WERI-Rb-1 (cell line): ENCODE data around the gene LASP1NB.
A peak's percentile ranks its signal among the peaks of the same experiment; 100 is the strongest.

Experiments used
- DNase-seq: peaks from one replicate; pipeline ENCODE4 v3.0.0-alpha.2; 2020
- H3K27ac ChIP-seq: fragments of 250-450 bp; sonication (Bioruptor Pico); 2 replicates; pipeline ENCODE4 v1.5.1; 2020; ENCODE audit warnings: mild to moderate bottlenecking, moderate library complexity
- H3K27me3 ChIP-seq: fragments of 250-450 bp; sonication (Bioruptor Pico); 2 replicates; pipeline ENCODE4 v1.5.1; 2021; ENCODE audit warnings: mild to moderate bottlenecking, low read depth, moderate library complexity; ENCODE audit not compliant: insufficient read depth, severe bottlenecking
- H3K36me3 ChIP-seq: fragments of 250-450 bp; sonication (Bioruptor Pico); 2 replicates; pipeline ENCODE4 v1.5.1; 2020; ENCODE audit warnings: mild to moderate bottlenecking, moderate library complexity
- H3K4me3 ChIP-seq: 2 replicates; pipeline ENCODE4 v1.5.1; 2011; ENCODE audit warnings: low read depth, mild to moderate bottlenecking, control low read depth, low read length
- H3K9me3 ChIP-seq: fragments of 250-450 bp; sonication (Bioruptor Pico); 2 replicates; pipeline ENCODE4 v1.5.1; 2021; ENCODE audit warnings: mild to moderate bottlenecking, moderate library complexity; ENCODE audit not compliant: severe bottlenecking
- TF ChIP-seq, protein P1 (sequence below): IDR thresholded peaks from 2 replicates; pipeline ENCODE4 v1.5.1; 2011; ENCODE audit warnings: low read depth, mild to moderate bottlenecking, control low read depth, inconsistent platforms, low read length

The LASP1NB gene

DNA sequence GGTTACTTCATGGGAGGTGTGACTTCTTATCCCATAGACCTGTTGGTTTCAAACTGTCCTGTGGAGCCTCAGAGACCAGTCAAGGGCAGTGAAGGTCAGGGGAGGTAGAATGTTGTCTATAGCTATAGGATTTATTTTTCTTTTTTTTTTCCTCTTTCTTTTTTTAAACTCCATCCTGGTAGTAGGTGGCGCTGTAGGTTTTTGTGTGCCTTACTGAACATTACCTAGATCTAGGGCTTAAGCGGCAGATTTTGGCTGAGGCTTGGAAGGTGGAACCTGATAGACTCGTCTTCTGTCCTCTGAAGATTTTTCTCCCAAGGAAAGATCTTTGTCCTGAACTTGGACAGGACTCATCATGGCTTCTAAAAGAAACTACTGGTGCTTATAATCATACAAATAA, 8.2 kb upstream of the LASP1NB start:
- Histone ChIP-seq H3K36me3 (peaks cover 12% of the 10 kb centered on the region), H3K4me3 (no peak overlapping the region), H3K27me3 (no peaks in the 10 kb centered on the region), H3K9me3 (no peaks in the 10 kb centered on the region), H3K27ac (no peak overlapping the region)
- TF ChIP-seq, protein P1, sequence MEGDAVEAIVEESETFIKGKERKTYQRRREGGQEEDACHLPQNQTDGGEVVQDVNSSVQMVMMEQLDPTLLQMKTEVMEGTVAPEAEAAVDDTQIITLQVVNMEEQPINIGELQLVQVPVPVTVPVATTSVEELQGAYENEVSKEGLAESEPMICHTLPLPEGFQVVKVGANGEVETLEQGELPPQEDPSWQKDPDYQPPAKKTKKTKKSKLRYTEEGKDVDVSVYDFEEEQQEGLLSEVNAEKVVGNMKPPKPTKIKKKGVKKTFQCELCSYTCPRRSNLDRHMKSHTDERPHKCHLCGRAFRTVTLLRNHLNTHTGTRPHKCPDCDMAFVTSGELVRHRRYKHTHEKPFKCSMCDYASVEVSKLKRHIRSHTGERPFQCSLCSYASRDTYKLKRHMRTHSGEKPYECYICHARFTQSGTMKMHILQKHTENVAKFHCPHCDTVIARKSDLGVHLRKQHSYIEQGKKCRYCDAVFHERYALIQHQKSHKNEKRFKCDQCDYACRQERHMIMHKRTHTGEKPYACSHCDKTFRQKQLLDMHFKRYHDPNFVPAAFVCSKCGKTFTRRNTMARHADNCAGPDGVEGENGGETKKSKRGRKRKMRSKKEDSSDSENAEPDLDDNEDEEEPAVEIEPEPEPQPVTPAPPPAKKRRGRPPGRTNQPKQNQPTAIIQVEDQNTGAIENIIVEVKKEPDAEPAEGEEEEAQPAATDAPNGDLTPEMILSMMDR: no peak
- no peak for DNase-seq

GRCh38 chr17:38918129-38918913, 7.1 kb upstream of the LASP1NB start:
- Histone ChIP-seq H3K27me3 (no peaks in the 10 kb centered on the region), H3K9me3 (no peaks in the 10 kb centered on the region), H3K27ac (0 out of 2 replicates have a peak overlapping the region, but pooled peaks have one; percentile 1), H3K4me3 (no peak overlapping the region), H3K36me3 (peaks cover 12% of the 10 kb centered on the region)
- TF ChIP-seq, protein P1: peak; percentile 87
- peak; percentile 78 for DNase-seq

GRCh38 chr17:38918916-38919315, 6.5 kb upstream of the LASP1NB start:
- Histone ChIP-seq H3K27me3 (no peaks in the 10 kb centered on the region), H3K36me3 (peaks cover 12% of the 10 kb centered on the region), H3K27ac (no peak overlapping the region), H3K4me3 (no peak overlapping the region), H3K9me3 (no peaks in the 10 kb centered on the region)
- TF ChIP-seq, protein P1: no peak
- DNase-seq: no peak

DNA sequence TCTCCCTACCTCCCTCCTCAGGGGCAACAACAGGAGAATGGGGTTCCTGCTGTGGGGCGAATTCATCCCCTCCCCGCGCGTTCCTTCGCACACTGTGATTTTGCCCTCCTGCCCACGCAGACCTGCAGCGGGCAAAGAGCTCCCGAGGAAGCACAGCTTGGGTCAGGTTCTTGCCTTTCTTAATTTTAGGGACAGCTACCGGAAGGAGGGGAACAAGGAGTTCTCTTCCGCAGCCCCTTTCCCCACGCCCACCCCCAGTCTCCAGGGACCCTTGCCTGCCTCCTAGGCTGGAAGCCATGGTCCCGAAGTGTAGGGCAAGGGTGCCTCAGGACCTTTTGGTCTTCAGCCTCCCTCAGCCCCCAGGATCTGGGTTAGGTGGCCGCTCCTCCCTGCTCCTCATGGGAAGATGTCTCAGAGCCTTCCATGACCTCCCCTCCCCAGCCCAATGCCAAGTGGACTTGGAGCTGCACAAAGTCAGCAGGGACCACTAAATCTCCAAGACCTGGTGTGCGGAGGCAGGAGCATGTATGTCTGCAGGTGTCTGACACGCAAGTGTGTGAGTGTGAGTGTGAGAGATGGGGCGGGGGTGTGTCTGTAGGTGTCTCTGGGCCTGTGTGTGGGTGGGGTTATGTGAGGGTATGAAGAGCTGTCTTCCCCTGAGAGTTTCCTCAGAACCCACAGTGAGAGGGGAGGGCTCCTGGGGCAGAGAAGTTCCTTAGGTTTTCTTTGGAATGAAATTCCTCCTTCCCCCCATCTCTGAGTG, 5.9 kb upstream of the LASP1NB start:
- H3K27ac ChIP-seq: no peak overlapping the region
- H3K9me3 ChIP-seq: no peaks in the 10 kb centered on the region
- H3K4me3 ChIP-seq: no peak overlapping the region
- TF ChIP-seq, protein P1: no peak
- no peaks in the 10 kb centered on the region for H3K27me3 ChIP-seq
- no peak for DNase-seq
- H3K36me3 ChIP-seq: peaks cover 12% of the 10 kb centered on the region

DNA sequence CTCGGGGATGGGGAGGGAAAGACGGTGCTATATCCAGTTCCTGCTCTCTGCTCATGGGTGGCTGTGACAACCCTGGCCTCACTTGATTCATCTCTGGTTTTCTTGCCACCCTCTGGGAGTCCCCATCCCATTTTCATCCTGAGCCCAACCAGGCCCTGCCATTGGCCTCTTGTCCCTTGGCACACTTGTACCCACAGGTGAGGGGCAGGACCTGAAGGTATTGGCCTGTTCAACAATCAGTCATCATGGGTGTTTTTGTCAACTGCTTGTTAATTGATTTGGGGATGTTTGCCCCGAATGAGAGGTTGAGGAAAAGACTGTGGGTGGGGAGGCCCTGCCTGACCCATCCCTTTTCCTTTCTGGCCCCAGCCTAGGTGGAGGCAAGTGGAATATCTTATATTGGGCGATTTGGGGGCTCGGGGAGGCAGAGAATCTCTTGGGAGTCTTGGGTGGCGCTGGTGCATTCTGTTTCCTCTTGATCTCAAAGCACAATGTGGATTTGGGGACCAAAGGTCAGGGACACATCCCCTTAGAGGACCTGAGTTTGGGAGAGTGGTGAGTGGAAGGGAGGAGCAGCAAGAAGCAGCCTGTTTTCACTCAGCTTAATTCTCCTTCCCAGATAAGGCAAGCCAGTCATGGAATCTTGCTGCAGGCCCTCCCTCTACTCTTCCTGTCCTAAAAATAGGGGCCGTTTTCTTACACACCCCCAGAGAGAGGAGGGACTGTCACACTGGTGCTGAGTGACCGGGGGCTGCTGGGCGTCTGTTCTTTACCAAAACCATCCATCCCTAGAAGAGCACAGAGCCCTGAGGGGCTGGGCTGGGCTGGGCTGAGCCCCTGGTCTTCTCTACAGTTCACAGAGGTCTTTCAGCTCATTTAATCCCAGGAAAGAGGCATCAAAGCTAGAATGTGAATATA, 4.8 kb upstream of the LASP1NB start:
- Histone ChIP-seq H3K27ac (no peak overlapping the region), H3K36me3 (peaks cover 7% of the 10 kb centered on the region), H3K9me3 (no peaks in the 10 kb centered on the region), H3K4me3 (no peak overlapping the region), H3K27me3 (no peaks in the 10 kb centered on the region)
- TF ChIP-seq, protein P1: no peak
- DNase-seq: no peak
